Trophoblast cell (in vitro differentiated cells and primary cell): ENCODE measurements around the gene KCNJ1.
A peak's percentile ranks its signal among the peaks of the same experiment; 100 is the strongest.

Experiments used
- DNase-seq, 2 donors: peaks; one replicate each; pipeline ENCODE4 v3.0.0-alpha.2; 2016
- H2AFZ ChIP-seq: 2 replicates; pipeline ENCODE4 v1.6.1; 2013; ENCODE audit warnings: low read length, moderate library complexity, mild to moderate bottlenecking; ENCODE audit not compliant: insufficient read depth, poor library complexity
- H2AK5ac ChIP-seq: 2 replicates; pipeline ENCODE4 v1.6.1; 2013; ENCODE audit warnings: mild to moderate bottlenecking, low read length
- H2BK120ac ChIP-seq: 2 replicates; pipeline ENCODE4 v1.6.1; 2013; ENCODE audit warnings: low read length, mild to moderate bottlenecking, moderate library complexity; ENCODE audit not compliant: insufficient read depth, poor library complexity
- H2BK12ac ChIP-seq: 2 replicates; pipeline ENCODE4 v1.6.1; 2013; ENCODE audit warnings: mild to moderate bottlenecking, low read length, moderate library complexity
- H2BK5ac ChIP-seq: 2 replicates; pipeline ENCODE4 v1.6.1; 2013; ENCODE audit warnings: low read length, low read depth, moderate library complexity, mild to moderate bottlenecking; ENCODE audit not compliant: poor library complexity
- H3K14ac ChIP-seq: 2 replicates; pipeline ENCODE4 v1.6.1; 2013; ENCODE audit warnings: mild to moderate bottlenecking, low read length
- H3K18ac ChIP-seq: 2 replicates; pipeline ENCODE4 v1.6.1; 2013; ENCODE audit warnings: mild to moderate bottlenecking, low read length
- H3K23ac ChIP-seq: 2 replicates; pipeline ENCODE4 v1.6.1; 2013; ENCODE audit warnings: low read length
- H3K27ac ChIP-seq: 2 replicates; pipeline ENCODE4 v1.5.1; 2013; ENCODE audit warnings: low read depth, mild to moderate bottlenecking, inconsistent platforms, low read length, moderate library complexity
- H3K27me3 ChIP-seq: 2 replicates; pipeline ENCODE4 v1.6.1; 2013; ENCODE audit warnings: inconsistent platforms, mild to moderate bottlenecking, low read length, moderate library complexity; ENCODE audit not compliant: insufficient read depth
- H3K36me3 ChIP-seq, 2 experiments: 1 replicate in 1 of 2; 2 replicates in 1 of 2; pipeline ENCODE4 v1.6.1; 2013; ENCODE audit warnings: low read length in 2 of 2, mild to moderate bottlenecking in 2 of 2, moderate library complexity in 1 of 2; ENCODE audit not compliant: insufficient read depth in 2 of 2, control insufficient read depth in 1 of 2
- H3K4ac ChIP-seq: 2 replicates; pipeline ENCODE4 v1.6.1; 2013; ENCODE audit warnings: low read depth, mild to moderate bottlenecking, low read length, moderate library complexity
- H3K4me1 ChIP-seq, 2 experiments: 1 replicate in 1 of 2; 2 replicates in 1 of 2; pipeline ENCODE4 v1.6.1; 2013; ENCODE audit warnings: low read length in 2 of 2, mild to moderate bottlenecking in 2 of 2, moderate library complexity in 1 of 2; ENCODE audit not compliant: insufficient read depth in 2 of 2, control insufficient read depth in 1 of 2
- H3K4me2 ChIP-seq: 2 replicates; pipeline ENCODE4 v1.6.1; 2013; ENCODE audit warnings: inconsistent platforms, mild to moderate bottlenecking, low read length, moderate library complexity
- H3K4me3 ChIP-seq: 2 replicates; pipeline ENCODE4 v1.5.1; 2013; ENCODE audit warnings: mild to moderate bottlenecking, low read depth, low read length, inconsistent platforms
- H3K79me1 ChIP-seq: one replicate; pipeline ENCODE4 v1.6.1; 2013; ENCODE audit warnings: low read length
- H3K79me2 ChIP-seq: 2 replicates; pipeline ENCODE4 v1.6.1; 2013; ENCODE audit warnings: low read length, mild to moderate bottlenecking; ENCODE audit not compliant: control insufficient read depth, insufficient read depth, poor library complexity
- H3K9ac ChIP-seq: 2 replicates; pipeline ENCODE4 v1.6.1; 2013; ENCODE audit warnings: mild to moderate bottlenecking, low read length
- H3K9me3 ChIP-seq: 2 replicates; pipeline ENCODE4 v1.6.1; 2013; ENCODE audit warnings: low read depth, mild to moderate bottlenecking, control low read depth, inconsistent platforms, low read length; ENCODE audit not compliant: insufficient read depth
- H4K12ac ChIP-seq: 2 replicates; pipeline ENCODE4 v1.6.1; 2013; ENCODE audit warnings: low read depth, mild to moderate bottlenecking, low read length, moderate library complexity
- H4K8ac ChIP-seq: 2 replicates; pipeline ENCODE4 v1.6.1; 2013; ENCODE audit warnings: low read depth, mild to moderate bottlenecking, low read length, moderate library complexity
- H4K91ac ChIP-seq: one replicate; pipeline ENCODE4 v1.6.1; 2013; ENCODE audit warnings: low read depth, mild to moderate bottlenecking, low read length, moderate library complexity
- WGBS: extraction: QIAGEN DNeasy Blood & Tissue Kit; methylation state at CpG from one replicate; pipeline ENCODE4 v1.1.7; 2013; ENCODE audit warnings: missing lambda C conversion rate; ENCODE audit not compliant: insufficient read length, insufficient coverage; ENCODE audit errors: extremely low coverage; 5-methylcytosine and 5-hydroxymethylcytosine counted together

KCNJ1 gene

GRCh38 chr11:128872094-128872493, 5.0 kb upstream of the KCNJ1 start:
- Histone ChIP-seq H4K91ac (no peak overlapping the region), H3K23ac (no peak overlapping the region), H2BK120ac (no peak overlapping the region), H3K9me3 (peaks cover 6% of the 10 kb centered on the region), H3K14ac (no peak overlapping the region), H3K18ac (no peak overlapping the region), H3K9ac (no peak overlapping the region), H3K27me3 (no peaks in the 10 kb centered on the region), H2AK5ac (no peak overlapping the region), H4K12ac (no peak overlapping the region), H4K8ac (no peak overlapping the region), H3K4ac (no peak overlapping the region), H3K4me1 (no peaks in the 10 kb centered on the region), H3K36me3 (no peaks in the 10 kb centered on the region), H2BK12ac (no peak overlapping the region), H2AFZ (no peak overlapping the region), H3K4me2 (no peak overlapping the region), H2BK5ac (no peak overlapping the region), H3K79me2 (no peaks in the 10 kb centered on the region), H3K27ac (no peak overlapping the region), H3K4me3 (no peak overlapping the region), H3K79me1 (no peaks in the 10 kb centered on the region)
- WGBS = no CpG with 5 or more reads among the region's 6 CpGs
- DNase-seq = no peak

GRCh38 chr11:128871168-128871610, 4.1 kb upstream of the KCNJ1 start:
- H3K36me3 ChIP-seq = no peaks in the 10 kb centered on the region
- H2BK12ac ChIP-seq = no peak overlapping the region
- H4K12ac ChIP-seq = no peak overlapping the region
- H3K4me3 ChIP-seq = no peak overlapping the region
- peaks cover 6% of the 10 kb centered on the region for H3K9me3 ChIP-seq
- no peak for DNase-seq
- H2BK120ac ChIP-seq = no peak overlapping the region
- H4K91ac ChIP-seq = no peak overlapping the region
- H3K79me1 ChIP-seq = no peaks in the 10 kb centered on the region
- H2BK5ac ChIP-seq = no peak overlapping the region
- no peak overlapping the region for H3K14ac ChIP-seq
- H3K79me2 ChIP-seq = no peaks in the 10 kb centered on the region
- H3K4me1 ChIP-seq = no peaks in the 10 kb centered on the region
- H3K4ac ChIP-seq = no peak overlapping the region
- no CpG with 5 or more reads among the region's 6 CpGs for WGBS
- no peak overlapping the region for H3K18ac ChIP-seq
- peak overlapping the region; percentile 10 for H3K23ac ChIP-seq
- H3K4me2 ChIP-seq = no peak overlapping the region
- H3K27ac ChIP-seq = no peak overlapping the region
- no peak overlapping the region for H4K8ac ChIP-seq
- no peak overlapping the region for H2AK5ac ChIP-seq
- no peak overlapping the region for H3K9ac ChIP-seq
- H3K27me3 ChIP-seq = no peaks in the 10 kb centered on the region
- H2AFZ ChIP-seq = no peak overlapping the region

GRCh38 chr11:128868841-128869671, 2.0 kb upstream of the KCNJ1 start:
- H3K9ac ChIP-seq = no peak overlapping the region
- H3K27me3 ChIP-seq = no peaks in the 10 kb centered on the region
- H2AFZ ChIP-seq = no peak overlapping the region
- peaks cover 6% of the 10 kb centered on the region for H3K9me3 ChIP-seq
- H3K4ac ChIP-seq = no peak overlapping the region
- no peak overlapping the region for H3K4me2 ChIP-seq
- H2BK12ac ChIP-seq = no peak overlapping the region
- DNase-seq = no peak
- WGBS = no CpG with 5 or more reads among the region's 10 CpGs
- H3K4me3 ChIP-seq = no peak overlapping the region
- no peaks in the 10 kb centered on the region for H3K79me2 ChIP-seq
- no peak overlapping the region for H3K27ac ChIP-seq
- no peak overlapping the region for H4K91ac ChIP-seq
- no peak overlapping the region for H4K8ac ChIP-seq
- no peak overlapping the region for H2AK5ac ChIP-seq
- no peaks in the 10 kb centered on the region for H3K36me3 ChIP-seq
- no peak overlapping the region for H3K14ac ChIP-seq
- H3K79me1 ChIP-seq = no peaks in the 10 kb centered on the region
- no peak overlapping the region for H3K23ac ChIP-seq
- H3K18ac ChIP-seq = no peak overlapping the region
- no peak overlapping the region for H4K12ac ChIP-seq
- no peaks in the 10 kb centered on the region for H3K4me1 ChIP-seq
- no peak overlapping the region for H2BK5ac ChIP-seq
- no peak overlapping the region for H2BK120ac ChIP-seq

- Histone ChIP-seq H3K79me2 (no peaks in the 10 kb centered on the region), H3K27ac (no peak overlapping the region), H3K4me2 (no peak overlapping the region), H3K27me3 (no peaks in the 10 kb centered on the region), H3K9ac (no peak overlapping the region), H3K14ac (no peak overlapping the region), H3K4me1 (no peaks in the 10 kb centered on the region), H2BK5ac (no peak overlapping the region), H2BK12ac (no peak overlapping the region), H3K18ac (no peak overlapping the region), H3K23ac (no peak overlapping the region), H4K91ac (no peak overlapping the region), H2AK5ac (no peak overlapping the region), H2AFZ (no peak overlapping the region), H4K12ac (no peak overlapping the region), H2BK120ac (no peak overlapping the region), H3K79me1 (no peaks in the 10 kb centered on the region), H3K4me3 (no peak overlapping the region), H3K36me3 (no peaks in the 10 kb centered on the region), H4K8ac (no peak overlapping the region), H3K4ac (no peak overlapping the region), H3K9me3 (peaks cover 8% of the 10 kb centered on the region)
- DNase-seq = no peak
- no CpG with 5 or more reads among the region's 1 CpG for WGBS
These were observed 1.6 kb downstream of the KCNJ1 start for GRCh38 chr11:128865490-128865889.
